Measurements from ENCODE around the gene AGTRAP. TPM values are rescaled to one million over a fixed set of nuclear protein-coding genes. Genes with fewer than 3 reads are reported as not detected.
A peak's percentile ranks its signal among the peaks of the same experiment; 100 is the strongest.

Gene AGTRAP
- total RNA-seq, 4 donors from 2014 or later, result 9.5 to 32.2 (median 25.5) TPM

GRCh38 chr1:11790880-11791715 is 55.2 kb downstream of the AGTRAP start:
- peak; percentile 46 to 91 (median 86) for DNase-seq
- Histone ChIP-seq H3K9me3 (no peaks in the 10 kb centered on the region), H3K4me3 (no peak overlapping the region), H3K36me3 (peaks cover 0 to 38% (median 0%) of the 10 kb centered on the region in 3 donors), H3K27me3 (no peaks in the 10 kb centered on the region), H3K27ac (peak overlapping the region; percentile 68 to 93 (median 84)), H3K4me1 (peaks cover 0 to 46% (median 3%) of the 10 kb centered on the region in 4 donors)
- TF ChIP-seq CTCF (IDR thresholded peaks at IDR 0.05) (no peak), POLR2A (IDR thresholded peaks at IDR 0.05) (peak in 1 of 2 donors; percentile 40)

- Histone ChIP-seq H3K4me3 (no peak overlapping the region), H3K9me3 (no peaks in the 10 kb centered on the region), H3K4me1 (peaks cover 0 to 46% (median 3%) of the 10 kb centered on the region in 4 donors), H3K36me3 (peaks cover 0 to 45% (median 0%) of the 10 kb centered on the region in 3 donors), H3K27me3 (no peaks in the 10 kb centered on the region), H3K27ac (peak overlapping the region; percentile 68 to 93 (median 83))
- TF ChIP-seq CTCF (IDR thresholded peaks at IDR 0.05) (no peak), POLR2A (IDR thresholded peaks at IDR 0.05) (no peak)
- no peak for DNase-seq
These were observed 56.2 kb downstream of the AGTRAP start for GRCh38 chr1:11792106-11792505.

GRCh38 chr1:11793819-11794218 is 57.9 kb downstream of the AGTRAP start:
- Histone ChIP-seq H3K27ac (no peak overlapping the region), H3K4me3 (no peak overlapping the region), H3K36me3 (peaks cover 0 to 53% (median 0%) of the 10 kb centered on the region in 3 donors), H3K9me3 (no peaks in the 10 kb centered on the region), H3K4me1 (peaks cover 0 to 29% (median 3%) of the 10 kb centered on the region in 4 donors), H3K27me3 (no peaks in the 10 kb centered on the region)
- TF ChIP-seq POLR2A (IDR thresholded peaks at IDR 0.05) (no peak), CTCF (IDR thresholded peaks at IDR 0.05) (no peak)
- no peak for DNase-seq

GRCh38 chr1:11794446-11795237 is 58.7 kb downstream of the AGTRAP start:
- no peak for DNase-seq
- Histone ChIP-seq H3K36me3 (peaks cover 0 to 61% (median 0%) of the 10 kb centered on the region in 3 donors), H3K27me3 (no peaks in the 10 kb centered on the region), H3K4me1 (peaks cover 0 to 23% (median 3%) of the 10 kb centered on the region in 4 donors), H3K9me3 (no peaks in the 10 kb centered on the region), H3K4me3 (no peak overlapping the region), H3K27ac (no peak overlapping the region)
- no peak for TF ChIP-seq POLR2A (IDR thresholded peaks at IDR 0.05)
- TF ChIP-seq CTCF (IDR thresholded peaks at IDR 0.05), result no peak

GRCh38 chr1:11795238-11795890 is 59.4 kb downstream of the AGTRAP start:
- Histone ChIP-seq H3K27me3 (no peaks in the 10 kb centered on the region), H3K4me3 (no peak overlapping the region), H3K4me1 (peaks cover 0 to 15% (median 3%) of the 10 kb centered on the region in 4 donors), H3K9me3 (no peaks in the 10 kb centered on the region), H3K36me3 (peaks cover 0 to 62% (median 0%) of the 10 kb centered on the region in 3 donors), H3K27ac (no peak overlapping the region)
- no peak for DNase-seq
- TF ChIP-seq POLR2A (IDR thresholded peaks at IDR 0.05) (no peak), CTCF (IDR thresholded peaks at IDR 0.05) (no peak)
